HG03571 (cell line): ENCODE data around the gene DSTYK.
"Not testable (repeated sequence)": the region's sequence is repeated elsewhere in the genome, so short reads cannot be mapped to it uniquely, and the experiment has no call there.

Experiments
- ATAC-seq: cut with Tn5 transposase; IDR thresholded peaks from one replicate; pipeline ENCODE4 v1.9.1; 2021; ENCODE audit not compliant: unreplicated experiment

DSTYK gene

GRCh38 chr1:205183676-205184335 lies 27.7 kb downstream of the DSTYK start:
- ATAC-seq = no peak

GRCh38 chr1:205182930-205183329 lies 28.6 kb downstream of the DSTYK start:
- ATAC-seq = no peak

GRCh38 chr1:205180331-205180730 lies 31.2 kb downstream of the DSTYK start:
- ATAC-seq = not testable (repeated sequence)

GRCh38 chr1:205179842-205180241 lies 31.7 kb downstream of the DSTYK start:
- ATAC-seq = no peak

- ATAC-seq = no peak
Observed at GRCh38 chr1:205172729-205173366, 38.7 kb downstream of the DSTYK start.

- ATAC-seq = no peak
Observed at GRCh38 chr1:205171369-205171768, 40.1 kb downstream of the DSTYK start.

- no peak for ATAC-seq
Observed at GRCh38 chr1:205170532-205171269, 40.8 kb downstream of the DSTYK start.

GRCh38 chr1:205169248-205169647 lies 42.3 kb downstream of the DSTYK start:
- ATAC-seq = no peak

GRCh38 chr1:205168291-205168690 lies 43.2 kb downstream of the DSTYK start:
- no peak for ATAC-seq

- ATAC-seq = no peak
Observed at GRCh38 chr1:205162301-205162700, 49.2 kb downstream of the DSTYK start.

GRCh38 chr1:205161076-205161475 lies 50.4 kb downstream of the DSTYK start:
- no peak for ATAC-seq

- ATAC-seq = no peak
Observed at GRCh38 chr1:205158048-205158616, 53.4 kb downstream of the DSTYK start.

- ATAC-seq = not testable (repeated sequence)
Observed at GRCh38 chr1:205155665-205156377, 55.7 kb downstream of the DSTYK start.

GRCh38 chr1:205152505-205152904 lies 59.0 kb downstream of the DSTYK start:
- no peak for ATAC-seq

GRCh38 chr1:205150651-205151428 lies 60.7 kb downstream of the DSTYK start:
- ATAC-seq = no peak

GRCh38 chr1:205147191-205147835 lies 64.2 kb downstream of the DSTYK start:
- no peak for ATAC-seq

GRCh38 chr1:205144751-205145150 lies 66.8 kb downstream of the DSTYK start:
- ATAC-seq = no peak

- ATAC-seq = no peak
Observed at GRCh38 chr1:205144046-205144720, 67.3 kb downstream of the DSTYK start.

- no peak for ATAC-seq
Observed at GRCh38 chr1:205142102-205142469, 69.4 kb downstream of the DSTYK start.
